Measurements from ENCODE around the gene KCNJ5. TPM values are rescaled to one million over a fixed set of nuclear protein-coding genes. Genes with fewer than 3 reads are reported as not detected.

The KCNJ5 gene
- polyA plus RNA-seq, 1 donor (not counting 4 experiments of a cell fraction or from before 2014, with no cell fraction given) = 0.59 TPM

- no peaks in the 10 kb centered on the region for H3K9me1 ChIP-seq (ENCODE audit: control insufficient read depth, extremely low read depth, insufficient read depth, low read length)
- FAIRE-seq (no peak), DNase-seq (ENCODE audit: low read depth, low spot score) (no peak)
- no peak overlapping the region for H3K4me3 ChIP-seq (ENCODE audit: control insufficient read depth in 2 of 3, extremely low read depth in 1 of 3, insufficient read depth in 2 of 3, low read depth in 1 of 3, low read length in 3 of 3)
- no peak overlapping the region for H3K27ac ChIP-seq (ENCODE audit: control insufficient read depth, insufficient read depth, low read length)
- dilution Hi-C loops (cut with MboI; ENCODE audit: extremely low pct_ligation_motif_present, low sequenced_read_pairs) = no loop called here
- no peaks in the 10 kb centered on the region for H3K36me3 ChIP-seq (ENCODE audit: control insufficient read depth in 2 of 2, extremely low read depth in 1 of 2, insufficient read depth in 2 of 2, low read length in 2 of 2)
- H3K79me2 ChIP-seq (ENCODE audit: control insufficient read depth, insufficient read depth, low read length) = no peaks in the 10 kb centered on the region
- peaks cover 11% of the 10 kb centered on the region for H3K27me3 ChIP-seq (ENCODE audit: control insufficient read depth, extremely low read depth, insufficient read depth, low read length)
- no peaks in the 10 kb centered on the region for H3K9me3 ChIP-seq (ENCODE audit: control insufficient read depth, low read depth, low read length)
- H3K4me2 ChIP-seq (ENCODE audit: control insufficient read depth, extremely low read depth, insufficient read depth, low read depth, low read length) = no peak overlapping the region
- TF ChIP-seq EZH2 (IDR thresholded peaks at IDR 0.05; ENCODE audit: low read length) = no peak
- TF ChIP-seq, protein P1, sequence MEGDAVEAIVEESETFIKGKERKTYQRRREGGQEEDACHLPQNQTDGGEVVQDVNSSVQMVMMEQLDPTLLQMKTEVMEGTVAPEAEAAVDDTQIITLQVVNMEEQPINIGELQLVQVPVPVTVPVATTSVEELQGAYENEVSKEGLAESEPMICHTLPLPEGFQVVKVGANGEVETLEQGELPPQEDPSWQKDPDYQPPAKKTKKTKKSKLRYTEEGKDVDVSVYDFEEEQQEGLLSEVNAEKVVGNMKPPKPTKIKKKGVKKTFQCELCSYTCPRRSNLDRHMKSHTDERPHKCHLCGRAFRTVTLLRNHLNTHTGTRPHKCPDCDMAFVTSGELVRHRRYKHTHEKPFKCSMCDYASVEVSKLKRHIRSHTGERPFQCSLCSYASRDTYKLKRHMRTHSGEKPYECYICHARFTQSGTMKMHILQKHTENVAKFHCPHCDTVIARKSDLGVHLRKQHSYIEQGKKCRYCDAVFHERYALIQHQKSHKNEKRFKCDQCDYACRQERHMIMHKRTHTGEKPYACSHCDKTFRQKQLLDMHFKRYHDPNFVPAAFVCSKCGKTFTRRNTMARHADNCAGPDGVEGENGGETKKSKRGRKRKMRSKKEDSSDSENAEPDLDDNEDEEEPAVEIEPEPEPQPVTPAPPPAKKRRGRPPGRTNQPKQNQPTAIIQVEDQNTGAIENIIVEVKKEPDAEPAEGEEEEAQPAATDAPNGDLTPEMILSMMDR (optimal IDR thresholded peaks at IDR 0.05 in 1 of 3, IDR thresholded peaks at IDR 0.05 in 1 of 3, conservative IDR thresholded peaks at IDR 0.05 in 1 of 3; ENCODE audit: extremely low read depth in 1 of 3, insufficient read depth in 2 of 3, low read length in 3 of 3) = no peak
- H3K9ac ChIP-seq (ENCODE audit: control insufficient read depth, extremely low read depth, insufficient read depth, low read length) = no peak overlapping the region
- H2AFZ ChIP-seq (ENCODE audit: control insufficient read depth, low read length) = no peak overlapping the region
- no peaks in the 10 kb centered on the region for H3K4me1 ChIP-seq (ENCODE audit: control insufficient read depth, extremely low read depth, insufficient read depth, low read length)
- H4K20me1 ChIP-seq (ENCODE audit: control insufficient read depth, extremely low read depth, insufficient read depth, low read length) = no peaks in the 10 kb centered on the region
These were observed 11.3 kb upstream of the KCNJ5 start for GRCh38 chr11:128879817-128880216.

DNA sequence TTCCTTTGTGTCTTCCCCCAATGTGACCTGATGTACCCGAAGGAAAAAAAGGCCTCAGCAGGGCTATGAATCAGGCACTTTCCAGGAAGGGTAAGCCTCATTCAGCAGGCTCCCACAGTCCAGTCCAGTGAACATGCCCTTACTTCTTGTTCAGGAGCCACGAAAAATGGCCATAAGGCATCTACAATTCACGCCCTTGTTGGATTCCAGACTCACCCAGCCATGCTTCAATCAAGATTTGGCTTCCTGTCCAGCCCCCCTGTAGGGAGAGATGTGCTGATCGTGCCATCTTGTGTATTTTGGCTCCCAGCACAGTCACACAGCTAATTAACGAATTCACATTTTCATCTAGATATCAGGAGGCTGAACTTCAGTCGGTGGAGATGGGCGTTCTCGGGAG is 9.9 kb upstream of the KCNJ5 start:
- no peaks in the 10 kb centered on the region for H4K20me1 ChIP-seq (ENCODE audit: control insufficient read depth, extremely low read depth, insufficient read depth, low read length)
- peaks cover 9% of the 10 kb centered on the region for H3K27me3 ChIP-seq (ENCODE audit: control insufficient read depth, extremely low read depth, insufficient read depth, low read length)
- no peaks in the 10 kb centered on the region for H3K4me1 ChIP-seq (ENCODE audit: control insufficient read depth, extremely low read depth, insufficient read depth, low read length)
- H3K27ac ChIP-seq (ENCODE audit: control insufficient read depth, insufficient read depth, low read length) = no peak overlapping the region
- H3K36me3 ChIP-seq (ENCODE audit: control insufficient read depth in 2 of 2, extremely low read depth in 1 of 2, insufficient read depth in 2 of 2, low read length in 2 of 2) = no peaks in the 10 kb centered on the region
- no peak overlapping the region for H3K9ac ChIP-seq (ENCODE audit: control insufficient read depth, extremely low read depth, insufficient read depth, low read length)
- no peak for TF ChIP-seq EZH2 (IDR thresholded peaks at IDR 0.05; ENCODE audit: low read length)
- TF ChIP-seq, protein P1 (optimal IDR thresholded peaks at IDR 0.05 in 1 of 3, IDR thresholded peaks at IDR 0.05 in 1 of 3, conservative IDR thresholded peaks at IDR 0.05 in 1 of 3; ENCODE audit: extremely low read depth in 1 of 3, insufficient read depth in 2 of 3, low read length in 3 of 3) = no peak
- H2AFZ ChIP-seq (ENCODE audit: control insufficient read depth, low read length) = no peak overlapping the region
- no peak for DNase-seq (ENCODE audit: low read depth, low spot score)
- no peak for FAIRE-seq
- H3K79me2 ChIP-seq (ENCODE audit: control insufficient read depth, insufficient read depth, low read length) = no peaks in the 10 kb centered on the region
- H3K4me3 ChIP-seq (ENCODE audit: control insufficient read depth in 2 of 3, extremely low read depth in 1 of 3, insufficient read depth in 2 of 3, low read depth in 1 of 3, low read length in 3 of 3) = no peak overlapping the region
- H3K9me3 ChIP-seq (ENCODE audit: control insufficient read depth, low read depth, low read length) = no peaks in the 10 kb centered on the region
- H3K9me1 ChIP-seq (ENCODE audit: control insufficient read depth, extremely low read depth, insufficient read depth, low read length) = no peaks in the 10 kb centered on the region
- dilution Hi-C loops (cut with MboI; ENCODE audit: extremely low pct_ligation_motif_present, low sequenced_read_pairs) = no loop called here
- H3K4me2 ChIP-seq (ENCODE audit: control insufficient read depth, extremely low read depth, insufficient read depth, low read depth, low read length) = no peak overlapping the region
